ENCODE results near the gene ARHGAP6.

ARHGAP6 gene

GRCh38 chrX:11429538-11430085 lies 236.1 kb downstream of the ARHGAP6 start:
- no peak for DNase-seq (ENCODE audit: low read depth in 2 of 2)

DNA sequence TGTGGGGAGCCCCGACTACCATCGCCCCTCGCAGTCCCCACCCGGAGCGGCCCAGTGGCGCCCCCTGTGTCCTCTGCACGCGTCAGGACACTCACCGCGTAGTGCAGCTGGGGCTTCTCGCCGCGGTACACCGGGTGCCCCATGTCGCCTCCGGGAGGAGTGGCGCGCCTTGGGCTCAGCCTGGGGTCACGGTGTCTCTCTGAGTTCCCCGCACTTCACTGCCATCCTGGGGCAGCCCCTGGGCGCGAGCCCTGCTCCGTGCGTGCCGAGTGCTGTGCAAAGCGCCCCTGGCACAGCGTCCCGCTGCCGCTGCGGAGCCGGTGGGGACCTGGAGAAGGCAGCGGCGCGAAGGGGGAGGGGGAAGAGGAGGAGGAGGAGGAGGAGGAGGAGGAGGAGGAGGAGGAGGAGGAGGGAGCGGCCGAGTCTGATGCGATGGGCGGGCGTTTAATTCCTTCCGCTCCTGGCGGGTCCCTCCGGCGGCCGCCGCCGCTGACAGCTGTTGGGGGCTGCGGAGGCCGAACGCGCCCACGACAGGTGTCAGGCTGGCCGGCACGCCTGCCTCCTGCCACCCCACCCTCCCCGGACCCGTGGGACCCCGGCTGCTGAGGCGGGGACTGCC lies 238.2 kb downstream of the ARHGAP6 start:
- DNase-seq (ENCODE audit: low read depth in 2 of 2) = no peak

- no peak for DNase-seq (ENCODE audit: low read depth in 2 of 2)
These were observed 238.8 kb downstream of the ARHGAP6 start for GRCh38 chrX:11426712-11427452.

DNA sequence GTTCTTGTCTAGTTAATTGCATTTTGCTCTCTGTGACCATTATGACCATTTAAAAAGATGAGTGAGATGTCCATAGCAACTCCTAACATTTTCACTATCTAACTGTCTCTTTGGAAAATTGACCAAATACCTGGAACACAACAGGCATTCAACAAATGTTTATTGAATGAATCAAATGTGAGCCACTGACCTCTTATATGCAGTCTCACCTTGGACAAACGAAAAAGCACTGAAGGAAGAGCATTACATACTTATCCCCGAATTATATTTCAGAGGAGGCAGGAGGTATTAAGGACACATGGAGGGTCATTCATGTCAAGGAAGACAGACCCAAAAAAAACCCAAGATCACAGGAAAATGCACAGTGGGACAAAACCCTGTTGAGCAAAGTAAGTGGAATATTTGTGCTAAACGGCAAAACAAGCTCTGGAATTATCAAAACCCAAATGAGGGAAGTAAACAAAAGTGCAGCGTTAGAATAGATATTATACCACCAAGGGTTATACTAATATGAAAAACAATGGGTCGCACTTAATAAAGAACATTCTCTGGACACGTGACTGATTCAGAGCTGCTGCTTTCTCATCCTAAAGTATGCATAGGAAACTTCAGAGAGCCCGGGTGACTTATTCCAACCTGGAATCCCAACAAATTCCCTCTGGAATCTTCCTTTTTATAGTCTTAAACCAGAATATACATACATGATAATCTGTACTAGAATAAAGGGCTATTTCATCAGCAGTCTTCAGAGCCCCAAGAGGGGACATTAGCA lies 240.6 kb downstream of the ARHGAP6 start:
- DNase-seq (ENCODE audit: low read depth in 2 of 2) = no peak

GRCh38 chrX:11423949-11424348 lies 241.8 kb downstream of the ARHGAP6 start:
- DNase-seq (ENCODE audit: low read depth in 2 of 2) = no peak

GRCh38 chrX:11423362-11423818 lies 242.3 kb downstream of the ARHGAP6 start:
- no peak for DNase-seq (ENCODE audit: low read depth in 2 of 2)

DNA sequence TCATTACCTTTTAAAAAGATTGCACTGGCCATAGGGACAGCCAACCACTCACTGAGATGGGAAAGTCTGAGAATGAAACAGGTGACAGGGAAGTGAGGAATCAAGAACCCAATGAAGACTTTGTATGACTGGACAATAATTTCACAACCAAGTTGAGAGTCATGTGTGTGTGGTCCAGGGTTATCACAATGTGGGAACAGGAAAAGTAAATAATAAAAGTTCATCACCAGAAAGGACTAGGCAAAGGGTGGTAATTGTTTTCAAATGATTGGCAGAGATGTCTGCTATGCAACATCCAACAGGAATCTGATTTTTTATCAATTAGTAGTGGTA lies 243.2 kb downstream of the ARHGAP6 start:
- no peak for DNase-seq (ENCODE audit: low read depth in 2 of 2)

DNA sequence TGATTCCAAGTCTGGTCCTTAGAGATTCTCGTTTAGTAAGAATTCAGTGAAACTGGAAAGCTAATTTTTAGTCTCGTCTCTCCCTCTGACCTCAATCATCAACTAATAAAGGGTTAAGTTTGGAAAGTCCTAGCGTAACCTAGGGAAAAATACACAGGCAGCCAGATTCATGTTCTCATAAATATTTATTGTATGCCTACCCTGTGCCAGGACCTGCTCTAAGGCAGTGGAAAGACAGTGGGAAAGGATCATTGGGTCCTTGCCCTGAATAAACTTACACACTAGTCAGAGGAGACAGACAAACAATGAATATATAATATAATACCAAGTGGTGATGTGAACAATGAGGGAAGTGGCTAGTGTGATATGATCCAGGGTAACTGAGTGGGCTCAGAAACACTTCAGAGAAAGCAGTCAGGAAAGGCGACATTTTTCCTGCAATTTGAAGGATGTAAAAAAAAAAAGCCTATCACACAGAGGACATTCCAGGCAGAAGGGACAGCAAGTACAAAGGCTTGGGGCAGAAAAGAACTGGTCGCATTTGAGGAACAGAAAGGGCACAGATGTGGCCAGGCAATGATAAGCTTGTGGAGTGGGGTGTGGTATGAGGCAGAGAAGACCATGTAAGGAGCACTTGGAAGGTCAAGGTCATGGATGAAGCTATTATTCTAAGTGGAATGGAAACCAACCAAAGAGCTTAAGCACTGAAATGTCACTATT lies 243.8 kb downstream of the ARHGAP6 start:
- no peak for DNase-seq (ENCODE audit: low read depth in 2 of 2)

DNA sequence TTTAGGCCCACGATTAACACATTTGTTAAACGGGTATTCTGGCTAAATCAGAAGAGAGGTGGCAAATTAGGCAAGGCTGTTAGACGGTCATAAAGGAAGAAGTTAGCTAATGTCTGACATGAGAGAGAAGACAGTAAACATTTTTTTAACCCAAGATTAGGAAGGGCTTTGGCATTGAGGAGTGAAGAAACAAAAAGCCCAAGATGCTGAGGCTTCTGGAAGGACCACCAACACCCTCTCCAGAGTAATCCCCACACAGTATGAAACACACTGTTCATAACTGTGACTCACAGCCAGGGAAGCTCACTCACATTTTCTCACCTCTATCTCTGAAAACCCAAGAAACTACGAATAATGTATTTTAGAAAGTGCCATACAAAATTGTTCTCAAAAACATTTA lies 244.9 kb downstream of the ARHGAP6 start:
- no peak for DNase-seq (ENCODE audit: low read depth in 2 of 2)

- no peak for DNase-seq (ENCODE audit: low read depth in 2 of 2)
These were observed 246.6 kb downstream of the ARHGAP6 start for GRCh38 chrX:11419102-11419501.

GRCh38 chrX:11416600-11416999 lies 249.1 kb downstream of the ARHGAP6 start:
- DNase-seq (ENCODE audit: low read depth in 2 of 2) = no peak

- no peak for DNase-seq (ENCODE audit: low read depth in 2 of 2)
These were observed 251.6 kb downstream of the ARHGAP6 start for GRCh38 chrX:11414091-11414490.

GRCh38 chrX:11412715-11413623 lies 252.8 kb downstream of the ARHGAP6 start:
- DNase-seq (ENCODE audit: low read depth in 2 of 2) = no peak

- DNase-seq (ENCODE audit: low read depth in 2 of 2) = no peak
These were observed 255.8 kb downstream of the ARHGAP6 start for GRCh38 chrX:11409957-11410356.

DNA sequence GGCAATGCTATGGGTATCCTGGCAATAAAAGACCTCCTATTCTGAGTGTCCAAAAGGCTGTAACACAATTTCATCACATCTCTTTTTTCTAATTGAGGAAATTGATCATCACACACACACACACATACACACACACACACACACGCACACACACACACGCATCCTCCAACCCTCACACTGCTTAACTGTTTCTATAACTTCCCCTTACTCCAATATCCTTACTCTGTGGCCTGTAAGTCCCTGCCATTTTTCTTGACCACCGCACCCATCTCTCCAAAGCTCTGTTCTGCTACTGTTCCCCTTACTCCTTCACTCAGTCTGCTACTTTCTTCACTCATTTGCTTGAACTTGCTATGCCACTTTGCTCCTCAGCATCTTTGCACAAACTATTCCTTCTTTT lies 256.9 kb downstream of the ARHGAP6 start:
- no peak for DNase-seq (ENCODE audit: low read depth in 2 of 2)

GRCh38 chrX:11408109-11408405 lies 257.7 kb downstream of the ARHGAP6 start:
- no peak for DNase-seq (ENCODE audit: low read depth in 2 of 2)

DNA sequence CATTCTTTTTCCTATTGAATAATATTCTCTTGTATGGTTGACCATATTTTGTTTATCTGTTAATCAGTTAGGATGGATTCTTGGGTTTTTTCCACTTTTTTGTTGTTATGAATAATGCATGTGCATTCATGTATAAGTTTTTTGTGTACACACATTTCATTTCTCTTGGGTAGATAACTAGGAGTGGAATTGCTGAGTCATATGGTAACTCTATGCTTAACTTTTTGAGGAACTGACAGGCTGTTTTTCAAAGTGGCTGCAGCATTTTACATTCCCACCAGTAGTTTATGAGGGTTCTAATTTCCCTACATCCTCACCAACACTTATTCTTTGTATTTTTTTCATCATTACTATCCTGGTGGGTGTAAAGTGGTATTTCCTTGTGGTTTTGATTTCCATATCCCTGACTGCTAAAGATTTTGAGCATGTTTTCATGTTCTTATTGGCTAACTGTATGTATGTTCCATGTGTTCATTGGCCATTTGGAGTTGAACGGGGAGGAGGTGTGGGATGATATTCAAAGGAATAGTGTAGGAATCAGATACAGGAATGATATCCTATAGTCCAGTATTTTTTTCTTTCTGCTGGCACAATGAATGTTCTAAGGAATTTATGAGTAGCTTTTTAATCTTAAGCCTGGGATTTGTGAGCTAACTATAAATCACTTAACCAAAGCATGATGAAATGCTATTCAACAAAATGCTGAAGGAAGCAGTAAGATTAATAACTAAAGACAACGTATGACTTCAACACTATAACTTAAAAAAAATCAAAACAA lies 258.2 kb downstream of the ARHGAP6 start:
- DNase-seq (ENCODE audit: low read depth in 2 of 2) = no peak

- DNase-seq (ENCODE audit: low read depth in 2 of 2) = no peak
These were observed 259.5 kb downstream of the ARHGAP6 start for GRCh38 chrX:11406109-11406765.

- DNase-seq (ENCODE audit: low read depth in 2 of 2) = no peak
These were observed 262.1 kb downstream of the ARHGAP6 start for GRCh38 chrX:11403631-11404030.

GRCh38 chrX:11401966-11402365 lies 263.8 kb downstream of the ARHGAP6 start:
- DNase-seq (ENCODE audit: low read depth in 2 of 2) = no peak

Data from stimulated activated CD4-positive, alpha-beta T cell treated with anti-CD3 and anti-CD28 coated beads, Interleukin-12 subunit alpha, Interleukin-12 subunit beta, amount 100 ng/mL, for 24 hours (primary cell).